Measurements from ENCODE around the gene COX14.
A peak's percentile ranks its signal among the peaks of the same experiment; 100 is the strongest.

COX14 gene

GRCh38 chr12:50110762-50111351, 1.2 kb upstream of the COX14 start:
- no peaks in the 10 kb centered on the region for H3K36me3 ChIP-seq (ENCODE audit: control insufficient read depth, insufficient read depth, low read length)
- no peaks in the 10 kb centered on the region for H3K9me3 ChIP-seq (ENCODE audit: control insufficient read depth, insufficient read depth, low read depth, low read length)
- H3K9ac ChIP-seq (ENCODE audit: low read length): no peak overlapping the region
- H3K27me3 ChIP-seq (ENCODE audit: control insufficient read depth, insufficient read depth, low read length): no peaks in the 10 kb centered on the region
- peaks cover 18% of the 10 kb centered on the region for H3K4me1 ChIP-seq (ENCODE audit: control insufficient read depth, insufficient read depth, low read length)
- no peak overlapping the region for H3K27ac ChIP-seq (ENCODE audit: low read depth, low read length)
- H3K4me3 ChIP-seq (ENCODE audit: low read depth, low read length): peak overlapping the region; percentile 49; the same call in 1 of the 2 replicates

GRCh38 chr12:50111395-50111692, 692 bp upstream of the COX14 start:
- no peak overlapping the region for H3K27ac ChIP-seq (ENCODE audit: low read depth, low read length)
- no peak overlapping the region for H3K9ac ChIP-seq (ENCODE audit: low read length)
- no peaks in the 10 kb centered on the region for H3K36me3 ChIP-seq (ENCODE audit: control insufficient read depth, insufficient read depth, low read length)

GRCh38 chr12:50112456-50113218, 601 bp downstream of the COX14 start:
- Histone ChIP-seq H3K36me3 (ENCODE audit: control insufficient read depth, insufficient read depth, low read length) (peaks cover 3% of the 10 kb centered on the region; the same call in 1 of the 2 replicates), H3K4me3 (ENCODE audit: low read depth, low read length) (peak overlapping the region; percentile 86), H3K27me3 (ENCODE audit: control insufficient read depth, insufficient read depth, low read length) (no peaks in the 10 kb centered on the region), H3K4me1 (ENCODE audit: control insufficient read depth, insufficient read depth, low read length) (peaks cover 18% of the 10 kb centered on the region), H3K9me3 (ENCODE audit: control insufficient read depth, insufficient read depth, low read depth, low read length) (no peaks in the 10 kb centered on the region), H3K9ac (ENCODE audit: low read length) (peak overlapping the region; percentile 84), H3K27ac (ENCODE audit: low read depth, low read length) (peak overlapping the region; percentile 8; the same call in 1 of the 2 replicates)

More at GRCh38 chr12:50111395-50111692, 692 bp upstream of the COX14 start:
- Histone ChIP-seq H3K9me3 (ENCODE audit: control insufficient read depth, insufficient read depth, low read depth, low read length) (no peaks in the 10 kb centered on the region), H3K4me3 (ENCODE audit: low read depth, low read length) (peak overlapping the region; percentile 49), H3K4me1 (ENCODE audit: control insufficient read depth, insufficient read depth, low read length) (peaks cover 18% of the 10 kb centered on the region), H3K27me3 (ENCODE audit: control insufficient read depth, insufficient read depth, low read length) (no peaks in the 10 kb centered on the region)

- H3K36me3 ChIP-seq (ENCODE audit: control insufficient read depth, insufficient read depth, low read length): peaks cover 22% of the 10 kb centered on the region
- H3K4me3 ChIP-seq (ENCODE audit: low read depth, low read length): no peak overlapping the region
- H3K27ac ChIP-seq (ENCODE audit: low read depth, low read length): no peak overlapping the region
- no peaks in the 10 kb centered on the region for H3K27me3 ChIP-seq (ENCODE audit: control insufficient read depth, insufficient read depth, low read length)
- no peaks in the 10 kb centered on the region for H3K9me3 ChIP-seq (ENCODE audit: control insufficient read depth, insufficient read depth, low read depth, low read length)
- no peak overlapping the region for H3K9ac ChIP-seq (ENCODE audit: low read length)
- no peaks in the 10 kb centered on the region for H3K4me1 ChIP-seq (ENCODE audit: control insufficient read depth, insufficient read depth, low read length)
Measured at GRCh38 chr12:50117057-50117622, 5.1 kb downstream of the COX14 start.

GRCh38 chr12:50119387-50119786, 7.4 kb downstream of the COX14 start:
- H3K27me3 ChIP-seq (ENCODE audit: control insufficient read depth, insufficient read depth, low read length): no peaks in the 10 kb centered on the region
- peaks cover 28% of the 10 kb centered on the region for H3K36me3 ChIP-seq (ENCODE audit: control insufficient read depth, insufficient read depth, low read length)
- no peak overlapping the region for H3K27ac ChIP-seq (ENCODE audit: low read depth, low read length)
- no peak overlapping the region for H3K4me3 ChIP-seq (ENCODE audit: low read depth, low read length)
- no peaks in the 10 kb centered on the region for H3K9me3 ChIP-seq (ENCODE audit: control insufficient read depth, insufficient read depth, low read depth, low read length)
- no peaks in the 10 kb centered on the region for H3K4me1 ChIP-seq (ENCODE audit: control insufficient read depth, insufficient read depth, low read length)
- no peak overlapping the region for H3K9ac ChIP-seq (ENCODE audit: low read length)

- no peak overlapping the region for H3K27ac ChIP-seq (ENCODE audit: low read depth, low read length)
- H3K4me3 ChIP-seq (ENCODE audit: low read depth, low read length): no peak overlapping the region
- no peak overlapping the region for H3K9ac ChIP-seq (ENCODE audit: low read length)
- no peaks in the 10 kb centered on the region for H3K27me3 ChIP-seq (ENCODE audit: control insufficient read depth, insufficient read depth, low read length)
- no peaks in the 10 kb centered on the region for H3K4me1 ChIP-seq (ENCODE audit: control insufficient read depth, insufficient read depth, low read length)
- peaks cover 28% of the 10 kb centered on the region for H3K36me3 ChIP-seq (ENCODE audit: control insufficient read depth, insufficient read depth, low read length)
- no peaks in the 10 kb centered on the region for H3K9me3 ChIP-seq (ENCODE audit: control insufficient read depth, insufficient read depth, low read depth, low read length)
Measured at GRCh38 chr12:50120521-50120920, 8.5 kb downstream of the COX14 start.

GRCh38 chr12:50120953-50121352, 8.9 kb downstream of the COX14 start:
- H3K9me3 ChIP-seq (ENCODE audit: control insufficient read depth, insufficient read depth, low read depth, low read length): no peaks in the 10 kb centered on the region
- no peaks in the 10 kb centered on the region for H3K4me1 ChIP-seq (ENCODE audit: control insufficient read depth, insufficient read depth, low read length)
- H3K36me3 ChIP-seq (ENCODE audit: control insufficient read depth, insufficient read depth, low read length): peaks cover 28% of the 10 kb centered on the region

GRCh38 chr12:50121641-50122040, 9.6 kb downstream of the COX14 start:
- Histone ChIP-seq H3K9me3 (ENCODE audit: control insufficient read depth, insufficient read depth, low read depth, low read length) (no peaks in the 10 kb centered on the region), H3K27ac (ENCODE audit: low read depth, low read length) (no peak overlapping the region), H3K9ac (ENCODE audit: low read length) (no peak overlapping the region), H3K27me3 (ENCODE audit: control insufficient read depth, insufficient read depth, low read length) (no peaks in the 10 kb centered on the region), H3K4me3 (ENCODE audit: low read depth, low read length) (no peak overlapping the region), H3K4me1 (ENCODE audit: control insufficient read depth, insufficient read depth, low read length) (no peaks in the 10 kb centered on the region), H3K36me3 (ENCODE audit: control insufficient read depth, insufficient read depth, low read length) (peaks cover 28% of the 10 kb centered on the region)

More at GRCh38 chr12:50120953-50121352, 8.9 kb downstream of the COX14 start:
- H3K27me3 ChIP-seq (ENCODE audit: control insufficient read depth, insufficient read depth, low read length): no peaks in the 10 kb centered on the region
- no peak overlapping the region for H3K27ac ChIP-seq (ENCODE audit: low read depth, low read length)
- no peak overlapping the region for H3K4me3 ChIP-seq (ENCODE audit: low read depth, low read length)
- H3K9ac ChIP-seq (ENCODE audit: low read length): no peak overlapping the region

GRCh38 chr12:50123203-50123602, 11.2 kb downstream of the COX14 start:
- no peak overlapping the region for H3K4me3 ChIP-seq (ENCODE audit: low read depth, low read length)
- no peaks in the 10 kb centered on the region for H3K27me3 ChIP-seq (ENCODE audit: control insufficient read depth, insufficient read depth, low read length)
- no peaks in the 10 kb centered on the region for H3K9me3 ChIP-seq (ENCODE audit: control insufficient read depth, insufficient read depth, low read depth, low read length)
- H3K9ac ChIP-seq (ENCODE audit: low read length): no peak overlapping the region
- no peaks in the 10 kb centered on the region for H3K4me1 ChIP-seq (ENCODE audit: control insufficient read depth, insufficient read depth, low read length)
- peaks cover 38% of the 10 kb centered on the region for H3K36me3 ChIP-seq (ENCODE audit: control insufficient read depth, insufficient read depth, low read length)
- no peak overlapping the region for H3K27ac ChIP-seq (ENCODE audit: low read depth, low read length)

- Histone ChIP-seq H3K9ac (ENCODE audit: low read length) (no peak overlapping the region), H3K4me3 (ENCODE audit: low read depth, low read length) (no peak overlapping the region), H3K27me3 (ENCODE audit: control insufficient read depth, insufficient read depth, low read length) (no peaks in the 10 kb centered on the region), H3K36me3 (ENCODE audit: control insufficient read depth, insufficient read depth, low read length) (peaks cover 50% of the 10 kb centered on the region), H3K27ac (ENCODE audit: low read depth, low read length) (no peak overlapping the region), H3K4me1 (ENCODE audit: control insufficient read depth, insufficient read depth, low read length) (no peaks in the 10 kb centered on the region), H3K9me3 (ENCODE audit: control insufficient read depth, insufficient read depth, low read depth, low read length) (no peaks in the 10 kb centered on the region)
Measured at GRCh38 chr12:50127546-50127945, 15.5 kb downstream of the COX14 start.

- H3K36me3 ChIP-seq (ENCODE audit: control insufficient read depth, insufficient read depth, low read length): peaks cover 63% of the 10 kb centered on the region
- H3K4me1 ChIP-seq (ENCODE audit: control insufficient read depth, insufficient read depth, low read length): no peaks in the 10 kb centered on the region
- H3K27ac ChIP-seq (ENCODE audit: low read depth, low read length): no peak overlapping the region
- H3K4me3 ChIP-seq (ENCODE audit: low read depth, low read length): no peak overlapping the region
- no peaks in the 10 kb centered on the region for H3K9me3 ChIP-seq (ENCODE audit: control insufficient read depth, insufficient read depth, low read depth, low read length)
- no peak overlapping the region for H3K9ac ChIP-seq (ENCODE audit: low read length)
- no peaks in the 10 kb centered on the region for H3K27me3 ChIP-seq (ENCODE audit: control insufficient read depth, insufficient read depth, low read length)
Measured at GRCh38 chr12:50129290-50129689, 17.3 kb downstream of the COX14 start.

Measured in HUES6 (cell line).